WERI-Rb-1 (cell line): ENCODE measurements around the gene CHL1.

Source experiments
- DNase-seq: peaks from one replicate; pipeline ENCODE4 v3.0.0-alpha.2; 2020
- H3K27ac ChIP-seq: fragments of 250-450 bp; sonication (Bioruptor Pico); 2 replicates; pipeline ENCODE4 v1.5.1; 2020; ENCODE audit warnings: mild to moderate bottlenecking, moderate library complexity
- H3K27me3 ChIP-seq: fragments of 250-450 bp; sonication (Bioruptor Pico); 2 replicates; pipeline ENCODE4 v1.5.1; 2021; ENCODE audit warnings: mild to moderate bottlenecking, low read depth, moderate library complexity; ENCODE audit not compliant: insufficient read depth, severe bottlenecking
- H3K36me3 ChIP-seq: fragments of 250-450 bp; sonication (Bioruptor Pico); 2 replicates; pipeline ENCODE4 v1.5.1; 2020; ENCODE audit warnings: mild to moderate bottlenecking, moderate library complexity
- H3K4me3 ChIP-seq: 2 replicates; pipeline ENCODE4 v1.5.1; 2011; ENCODE audit warnings: low read depth, mild to moderate bottlenecking, control low read depth, low read length
- H3K9me3 ChIP-seq: fragments of 250-450 bp; sonication (Bioruptor Pico); 2 replicates; pipeline ENCODE4 v1.5.1; 2021; ENCODE audit warnings: mild to moderate bottlenecking, moderate library complexity; ENCODE audit not compliant: severe bottlenecking
- TF ChIP-seq, protein P1 (sequence below): IDR thresholded peaks from 2 replicates; pipeline ENCODE4 v1.5.1; 2011; ENCODE audit warnings: low read depth, mild to moderate bottlenecking, control low read depth, inconsistent platforms, low read length

The CHL1 gene

DNA sequence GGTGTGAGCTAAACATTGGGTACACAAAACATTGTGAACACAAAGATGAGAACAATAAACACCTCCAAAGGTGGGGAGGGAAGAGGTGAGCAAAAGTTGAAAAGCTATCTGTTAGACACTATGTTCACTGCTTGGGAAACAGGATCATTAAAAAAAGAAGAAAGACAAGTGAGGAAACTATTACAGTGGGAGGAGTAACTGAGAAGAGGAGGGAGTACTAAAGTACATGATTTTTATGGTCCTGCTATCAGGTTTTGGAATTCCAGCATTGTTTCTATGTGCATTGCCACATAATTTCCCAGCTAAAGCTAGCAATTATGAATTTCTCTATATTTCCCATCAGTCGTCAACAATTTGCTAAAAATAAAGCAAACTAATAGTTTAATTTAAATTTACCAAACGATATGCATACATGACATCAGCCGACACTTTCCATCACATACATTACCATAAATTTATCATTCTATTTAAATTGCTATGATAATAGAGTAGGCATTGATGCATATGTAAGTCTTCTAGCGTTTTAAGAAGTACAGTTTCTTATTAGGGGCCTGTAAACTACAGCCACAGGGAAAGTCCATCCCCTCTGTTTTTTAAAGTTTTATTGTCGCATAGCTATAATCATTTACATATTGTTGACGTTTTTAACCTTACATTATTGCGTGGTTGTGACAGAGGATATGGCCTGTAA, 221.8 kb downstream of the CHL1 start:
- Histone ChIP-seq H3K4me3 (no peak overlapping the region), H3K9me3 (no peaks in the 10 kb centered on the region), H3K27me3 (no peaks in the 10 kb centered on the region), H3K27ac (no peak overlapping the region), H3K36me3 (no peaks in the 10 kb centered on the region)
- TF ChIP-seq, protein P1, sequence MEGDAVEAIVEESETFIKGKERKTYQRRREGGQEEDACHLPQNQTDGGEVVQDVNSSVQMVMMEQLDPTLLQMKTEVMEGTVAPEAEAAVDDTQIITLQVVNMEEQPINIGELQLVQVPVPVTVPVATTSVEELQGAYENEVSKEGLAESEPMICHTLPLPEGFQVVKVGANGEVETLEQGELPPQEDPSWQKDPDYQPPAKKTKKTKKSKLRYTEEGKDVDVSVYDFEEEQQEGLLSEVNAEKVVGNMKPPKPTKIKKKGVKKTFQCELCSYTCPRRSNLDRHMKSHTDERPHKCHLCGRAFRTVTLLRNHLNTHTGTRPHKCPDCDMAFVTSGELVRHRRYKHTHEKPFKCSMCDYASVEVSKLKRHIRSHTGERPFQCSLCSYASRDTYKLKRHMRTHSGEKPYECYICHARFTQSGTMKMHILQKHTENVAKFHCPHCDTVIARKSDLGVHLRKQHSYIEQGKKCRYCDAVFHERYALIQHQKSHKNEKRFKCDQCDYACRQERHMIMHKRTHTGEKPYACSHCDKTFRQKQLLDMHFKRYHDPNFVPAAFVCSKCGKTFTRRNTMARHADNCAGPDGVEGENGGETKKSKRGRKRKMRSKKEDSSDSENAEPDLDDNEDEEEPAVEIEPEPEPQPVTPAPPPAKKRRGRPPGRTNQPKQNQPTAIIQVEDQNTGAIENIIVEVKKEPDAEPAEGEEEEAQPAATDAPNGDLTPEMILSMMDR: no peak
- DNase-seq: no peak

DNA sequence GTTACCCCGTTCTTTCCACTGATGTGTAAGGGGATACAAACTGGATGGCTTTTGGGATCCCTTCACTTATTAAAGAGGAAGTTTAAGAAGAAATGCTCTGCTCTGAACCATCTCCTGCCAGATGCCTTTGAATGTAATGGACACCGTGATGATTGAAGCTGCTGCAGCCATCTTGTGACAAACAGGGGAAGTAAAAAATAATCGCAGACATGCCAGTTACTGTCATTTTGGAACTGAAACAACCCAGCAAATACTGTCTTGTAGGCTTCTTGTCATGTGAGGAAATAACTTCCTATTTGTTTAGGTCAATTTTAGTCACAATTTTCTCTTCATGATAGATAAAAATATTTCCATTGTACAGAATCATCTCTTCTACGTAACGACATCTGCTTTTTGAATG, 224.0 kb downstream of the CHL1 start:
- Histone ChIP-seq H3K27ac (no peak overlapping the region), H3K36me3 (no peaks in the 10 kb centered on the region), H3K27me3 (no peaks in the 10 kb centered on the region), H3K9me3 (no peaks in the 10 kb centered on the region), H3K4me3 (no peak overlapping the region)
- no peak for DNase-seq
- TF ChIP-seq, protein P1: no peak

DNA sequence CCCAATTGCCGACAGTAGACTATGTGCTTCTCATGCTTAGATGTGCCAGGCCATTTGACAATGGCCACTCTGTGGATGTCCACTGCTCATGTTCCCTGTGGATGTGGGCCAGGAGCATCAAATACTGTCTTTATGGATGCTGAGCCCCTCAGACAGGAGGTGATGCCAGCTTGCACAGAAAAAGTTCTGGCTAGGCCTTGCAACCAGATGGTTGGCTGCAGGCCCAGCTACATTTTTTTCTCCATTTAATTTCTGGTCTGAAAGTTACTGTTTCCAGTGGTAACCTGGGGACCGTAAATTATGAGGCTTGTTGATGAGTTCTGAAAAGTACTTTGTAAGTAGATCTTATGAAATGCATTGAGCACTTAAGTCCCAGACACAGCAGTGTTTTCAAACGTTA, 228.5 kb downstream of the CHL1 start:
- no peak for DNase-seq
- no peaks in the 10 kb centered on the region for H3K27me3 ChIP-seq
- no peak overlapping the region for H3K4me3 ChIP-seq
- H3K9me3 ChIP-seq: no peaks in the 10 kb centered on the region
- H3K36me3 ChIP-seq: no peaks in the 10 kb centered on the region
- TF ChIP-seq, protein P1: no peak
- H3K27ac ChIP-seq: no peak overlapping the region

DNA sequence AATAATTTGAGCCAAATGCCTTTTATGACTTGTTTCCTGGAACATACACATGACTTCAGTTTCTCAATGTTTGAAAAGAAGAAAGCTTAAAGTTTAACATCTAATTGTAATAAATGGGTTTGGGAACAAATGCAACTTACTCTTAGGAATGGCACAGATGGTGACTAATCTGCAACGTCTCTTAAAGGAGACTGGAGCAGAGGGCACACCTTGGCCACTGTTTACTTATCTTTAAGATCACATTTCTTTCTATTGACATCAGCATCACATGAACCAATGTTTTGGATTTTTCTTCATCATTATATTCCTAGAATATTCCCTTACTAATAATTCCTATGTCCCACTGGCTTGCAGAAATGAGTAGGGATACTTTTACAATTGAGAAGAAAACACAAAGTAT, 229.5 kb downstream of the CHL1 start:
- no peak overlapping the region for H3K27ac ChIP-seq
- DNase-seq: no peak
- H3K36me3 ChIP-seq: no peaks in the 10 kb centered on the region
- H3K27me3 ChIP-seq: no peaks in the 10 kb centered on the region
- no peak overlapping the region for H3K4me3 ChIP-seq
- TF ChIP-seq, protein P1: no peak
- H3K9me3 ChIP-seq: no peaks in the 10 kb centered on the region

DNA sequence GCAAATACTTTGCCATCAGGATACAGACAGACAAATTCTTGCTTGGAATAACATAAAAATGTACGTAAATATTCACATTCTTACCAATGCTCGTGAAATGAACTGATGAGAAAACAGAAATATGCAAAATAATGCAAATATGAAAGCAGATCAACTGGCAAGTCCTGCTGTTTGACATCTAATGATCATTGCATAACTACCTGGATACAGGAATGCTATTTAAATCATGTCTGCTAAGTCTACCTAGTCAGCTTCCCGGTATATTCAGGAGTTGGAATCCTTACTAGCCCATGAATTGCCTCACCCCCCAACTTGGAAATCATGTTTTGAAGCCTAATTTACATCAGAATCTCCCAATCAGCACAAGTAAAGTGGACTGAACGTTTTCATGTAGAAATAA, 230.6 kb downstream of the CHL1 start:
- no peaks in the 10 kb centered on the region for H3K36me3 ChIP-seq
- no peaks in the 10 kb centered on the region for H3K27me3 ChIP-seq
- no peak for DNase-seq
- H3K27ac ChIP-seq: no peak overlapping the region
- H3K9me3 ChIP-seq: no peaks in the 10 kb centered on the region
- TF ChIP-seq, protein P1: no peak
- H3K4me3 ChIP-seq: no peak overlapping the region

DNA sequence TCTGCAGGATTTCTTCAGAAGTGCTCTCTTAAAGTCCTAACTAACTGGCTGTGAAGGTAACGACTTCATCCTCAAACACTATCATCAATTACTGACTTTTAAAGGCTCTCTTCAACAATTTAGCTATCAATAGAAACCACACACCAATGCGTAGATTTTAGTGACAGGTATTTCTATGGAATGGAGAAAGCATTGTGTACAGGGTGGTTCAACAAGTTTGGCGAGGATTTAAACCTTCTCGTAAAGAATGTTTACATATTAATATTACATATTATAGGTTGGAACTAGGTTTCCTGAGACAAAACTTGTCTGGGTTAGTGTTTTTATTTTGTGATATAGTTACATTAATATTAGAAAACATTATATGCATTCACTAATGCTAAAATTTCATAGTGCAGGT, 233.6 kb downstream of the CHL1 start:
- Histone ChIP-seq H3K27ac (no peak overlapping the region), H3K4me3 (no peak overlapping the region), H3K9me3 (no peaks in the 10 kb centered on the region), H3K27me3 (no peaks in the 10 kb centered on the region), H3K36me3 (no peaks in the 10 kb centered on the region)
- TF ChIP-seq, protein P1: no peak
- DNase-seq: no peak
